Activated CD4-positive, alpha-beta T cell treated with anti-CD3 and anti-CD28 coated beads for 4 hours (primary cell): ENCODE results near the gene PTOV1.

Experiments
- DNase-seq, 2 donors: peaks; one replicate each; pipeline ENCODE4 v3.0.0-alpha.2; 2020

The PTOV1 gene

GRCh38 chr19:49845414-49845813 lies 5.5 kb upstream of the PTOV1 start:
- DNase-seq: no peak

DNA sequence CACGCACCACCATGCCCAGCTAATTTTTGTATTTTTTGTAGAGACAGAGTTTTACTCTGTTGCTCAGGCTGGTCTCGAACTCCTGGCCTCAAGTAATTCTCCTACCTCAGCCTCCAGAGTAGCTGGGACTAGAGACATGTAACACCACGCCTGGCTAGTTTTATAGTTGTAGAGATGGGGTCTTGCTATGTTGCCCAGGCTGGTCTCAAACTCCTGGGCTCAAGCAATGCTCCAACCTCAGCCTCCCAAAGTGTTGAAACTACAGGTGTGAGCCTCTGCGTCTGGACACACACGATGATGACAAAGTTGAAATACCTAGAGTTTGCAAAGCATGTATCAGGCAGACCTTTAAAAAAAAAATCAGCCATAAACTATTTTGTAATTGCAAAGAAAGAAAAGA lies 4.6 kb upstream of the PTOV1 start:
- DNase-seq: no peak

DNA sequence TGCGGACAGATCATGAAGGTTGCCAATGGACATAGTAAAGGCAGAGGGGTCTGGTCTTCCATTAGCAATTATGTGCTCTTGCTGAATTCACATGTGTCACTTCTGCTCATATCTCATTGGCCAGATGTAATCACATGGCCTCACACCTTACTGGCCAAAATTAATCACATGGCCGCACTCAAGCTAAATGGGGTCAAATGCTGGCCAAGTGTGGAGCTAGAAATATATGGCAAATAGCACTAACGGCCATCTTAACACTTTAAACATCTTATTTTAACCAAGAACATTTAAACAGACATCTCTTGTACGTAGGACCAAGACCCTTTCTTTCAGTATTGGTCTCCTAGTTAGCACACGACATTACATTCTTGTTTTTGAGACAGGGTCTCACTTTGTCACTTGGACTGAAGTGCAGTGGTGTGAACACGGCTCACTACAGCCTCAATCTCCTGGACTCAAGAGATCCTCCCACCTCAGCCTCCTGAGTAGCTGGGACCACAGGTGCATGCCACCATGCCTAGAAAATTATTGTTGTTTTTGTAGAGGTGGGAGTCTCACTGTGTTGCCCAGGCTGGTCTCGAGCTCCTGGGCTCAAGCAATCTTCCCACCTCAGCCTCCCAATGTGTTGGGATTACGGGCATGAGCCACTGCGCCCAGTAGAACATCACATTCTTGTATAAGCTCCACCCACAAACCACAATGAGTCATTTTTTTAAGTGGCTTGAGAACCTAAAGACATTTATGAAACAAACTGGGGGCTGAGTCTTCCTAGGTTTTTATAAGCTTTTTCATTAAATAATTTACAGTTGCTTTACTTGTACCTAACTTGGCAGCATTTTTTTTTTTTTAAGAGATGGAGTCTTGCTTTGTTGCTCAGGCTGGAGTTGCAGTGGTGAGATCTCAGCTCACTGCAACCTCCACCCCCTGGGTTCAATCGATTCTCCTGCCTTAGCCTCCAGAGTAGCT lies 2.9 kb upstream of the PTOV1 start:
- no peak for DNase-seq

- DNase-seq: no peak
Observed at GRCh38 chr19:49848938-49849337, 2.0 kb upstream of the PTOV1 start.

- DNase-seq: no peak
Observed at GRCh38 chr19:49849433-49850220, 1.3 kb upstream of the PTOV1 start.

GRCh38 chr19:49850221-49850486 lies 805 bp upstream of the PTOV1 start:
- DNase-seq: no peak

DNA sequence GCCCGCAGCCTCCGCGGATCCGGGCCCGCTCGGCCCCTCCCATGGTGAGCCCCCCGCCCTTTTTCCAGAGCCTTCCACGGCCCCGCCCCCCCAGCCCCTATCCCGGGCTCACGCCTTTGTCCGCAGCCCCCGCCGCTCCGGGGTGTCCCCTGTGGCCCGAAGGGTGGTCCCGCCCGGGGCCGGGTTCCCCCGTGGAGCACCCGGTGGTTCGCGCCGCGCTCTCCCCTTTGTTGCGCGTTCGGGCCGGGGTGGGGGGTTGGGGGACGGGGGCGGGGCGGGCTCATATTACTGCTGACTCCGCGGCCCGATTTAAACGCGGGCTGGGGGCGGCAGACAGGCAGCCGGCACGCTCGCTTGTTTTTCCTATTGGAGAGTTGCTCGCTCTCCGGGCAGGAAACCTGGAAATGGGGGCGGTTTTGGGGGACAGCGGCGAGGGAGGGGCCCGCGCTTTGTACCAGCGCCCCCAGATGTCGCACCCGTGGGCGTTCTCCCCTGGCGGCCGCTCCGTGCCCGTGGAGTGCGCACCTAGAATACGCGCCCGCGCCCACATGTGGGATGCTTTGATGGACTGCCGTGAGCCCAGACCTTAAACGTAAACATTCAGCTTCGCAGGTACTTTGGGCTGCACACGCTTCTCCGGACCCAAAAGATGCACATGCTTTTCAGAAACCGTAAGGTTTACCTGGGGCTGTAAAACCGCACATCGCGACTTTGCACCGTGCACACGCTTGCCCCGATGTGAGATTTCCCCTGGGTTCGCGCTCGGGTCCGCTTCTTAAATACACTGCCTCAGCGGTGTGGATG lies 699 bp downstream of the PTOV1 start:
- peak in 1 of 2 donors; percentile 40 for DNase-seq

- DNase-seq: no peak
Observed at GRCh38 chr19:49852631-49853126, 1.7 kb downstream of the PTOV1 start.

DNA sequence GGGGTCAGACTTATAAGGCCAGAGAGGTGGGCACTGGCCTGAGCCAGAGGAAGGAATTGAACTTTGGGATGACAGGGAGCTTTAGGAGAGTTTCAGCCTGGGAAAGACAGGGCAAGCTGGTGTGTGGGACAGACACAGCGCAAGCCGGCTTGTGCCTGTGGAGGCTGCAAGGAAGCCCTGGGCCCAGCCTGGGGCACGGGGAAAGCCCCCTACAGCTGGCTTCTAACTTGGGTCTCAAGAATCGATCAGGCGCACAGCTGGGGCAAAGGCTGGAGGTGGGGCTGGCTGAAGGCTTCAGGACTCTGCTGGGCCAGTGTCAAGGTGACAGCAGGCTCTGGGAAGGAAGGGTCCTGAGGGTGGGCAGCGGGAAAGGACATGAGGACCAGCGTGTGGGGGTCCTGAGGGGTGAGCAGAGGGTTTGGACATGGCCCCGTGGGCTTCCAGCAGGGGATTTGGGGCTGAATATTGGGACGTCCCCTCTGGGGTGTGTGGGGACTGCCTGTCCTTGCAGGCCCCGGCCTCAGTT lies 3.0 kb downstream of the PTOV1 start:
- no peak for DNase-seq

DNA sequence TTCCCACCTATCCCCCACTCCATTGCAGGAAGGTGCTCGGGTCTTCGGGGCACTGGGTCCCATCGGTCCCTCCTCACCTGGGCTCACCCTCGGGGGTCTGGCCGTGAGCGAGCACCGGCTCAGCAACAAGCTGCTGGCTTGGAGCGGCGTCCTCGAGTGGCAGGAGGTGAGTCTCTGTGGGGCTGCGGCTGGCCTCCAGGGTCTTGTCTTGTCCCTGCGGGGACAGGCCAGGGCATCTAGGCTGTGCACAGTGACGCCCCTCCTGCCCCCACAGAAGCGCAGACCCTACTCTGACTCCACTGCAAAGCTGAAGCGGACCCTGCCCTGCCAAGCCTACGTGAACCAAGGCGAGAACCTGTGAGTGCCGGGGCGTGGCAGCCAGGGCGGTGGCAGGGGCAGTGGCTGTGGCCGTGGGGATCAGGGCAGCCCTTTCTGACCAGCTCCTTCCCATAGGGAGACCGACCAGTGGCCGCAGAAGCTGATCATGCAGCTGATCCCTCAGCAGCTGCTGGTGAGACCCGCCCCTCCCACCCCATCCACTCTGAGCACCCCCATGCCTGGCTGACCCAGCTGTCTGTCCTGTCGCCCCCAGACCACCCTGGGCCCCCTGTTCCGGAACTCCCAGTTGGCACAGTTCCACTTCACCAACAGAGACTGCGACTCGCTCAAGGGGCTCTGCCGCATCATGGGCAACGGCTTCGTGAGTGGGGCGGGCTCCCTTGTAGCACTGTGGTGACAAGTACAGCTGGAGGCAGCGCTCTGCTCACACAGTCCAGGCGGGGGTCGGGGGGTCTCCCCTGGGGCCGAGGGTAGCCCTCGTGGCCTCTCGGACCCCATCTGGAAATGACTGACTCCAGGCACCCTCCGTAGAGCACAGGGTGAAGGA lies 3.7 kb downstream of the PTOV1 start:
- no peak for DNase-seq

GRCh38 chr19:49855277-49855675 lies 4.3 kb downstream of the PTOV1 start:
- DNase-seq: no peak

GRCh38 chr19:49855676-49856573 lies 5.0 kb downstream of the PTOV1 start:
- DNase-seq: no peak

- DNase-seq: no peak
Observed at GRCh38 chr19:49856574-49857021, 5.6 kb downstream of the PTOV1 start.

DNA sequence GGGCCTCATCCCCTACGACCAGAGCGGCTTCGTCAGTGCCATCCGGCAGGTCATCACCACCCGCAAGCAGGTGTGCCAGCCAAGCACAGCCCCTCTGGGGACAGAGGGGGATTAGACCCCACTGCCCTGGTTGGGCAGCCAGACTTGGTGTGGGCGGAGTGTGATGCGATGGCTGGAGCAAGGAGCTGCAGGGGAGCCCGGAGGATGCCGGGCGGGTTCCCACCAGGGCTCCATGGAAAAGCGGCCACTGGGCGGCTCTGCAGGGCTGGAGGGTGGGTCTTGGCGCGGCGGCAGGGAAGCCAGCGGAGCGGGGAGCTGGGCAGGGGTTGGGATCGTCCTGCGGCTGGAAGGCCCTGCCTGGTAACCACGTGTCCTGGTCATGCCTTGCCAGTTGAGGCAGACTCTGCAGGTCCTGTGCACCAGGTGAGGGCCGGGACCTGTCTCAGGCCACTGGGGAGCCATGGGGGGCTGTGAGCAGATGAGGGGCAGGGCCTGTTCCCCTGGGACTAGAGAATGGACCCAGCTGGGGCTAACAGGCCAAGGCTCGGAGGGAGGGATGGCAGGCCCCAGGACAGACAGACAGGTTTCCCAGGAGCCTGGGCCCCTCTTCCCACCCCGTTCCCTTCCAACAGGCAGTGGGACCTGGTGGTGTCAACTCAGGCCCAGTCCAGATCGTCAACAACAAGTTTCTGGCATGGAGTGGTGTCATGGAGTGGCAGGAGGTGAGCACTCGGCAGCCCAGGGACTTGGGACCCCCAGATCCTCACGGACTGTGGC lies 6.3 kb downstream of the PTOV1 start:
- DNase-seq: no peak

- no peak for DNase-seq
Observed at GRCh38 chr19:49857838-49858087, 6.8 kb downstream of the PTOV1 start.

GRCh38 chr19:49858088-49858985 lies 7.4 kb downstream of the PTOV1 start:
- no peak for DNase-seq

GRCh38 chr19:49859682-49860335 lies 8.8 kb downstream of the PTOV1 start:
- no peak for DNase-seq

DNA sequence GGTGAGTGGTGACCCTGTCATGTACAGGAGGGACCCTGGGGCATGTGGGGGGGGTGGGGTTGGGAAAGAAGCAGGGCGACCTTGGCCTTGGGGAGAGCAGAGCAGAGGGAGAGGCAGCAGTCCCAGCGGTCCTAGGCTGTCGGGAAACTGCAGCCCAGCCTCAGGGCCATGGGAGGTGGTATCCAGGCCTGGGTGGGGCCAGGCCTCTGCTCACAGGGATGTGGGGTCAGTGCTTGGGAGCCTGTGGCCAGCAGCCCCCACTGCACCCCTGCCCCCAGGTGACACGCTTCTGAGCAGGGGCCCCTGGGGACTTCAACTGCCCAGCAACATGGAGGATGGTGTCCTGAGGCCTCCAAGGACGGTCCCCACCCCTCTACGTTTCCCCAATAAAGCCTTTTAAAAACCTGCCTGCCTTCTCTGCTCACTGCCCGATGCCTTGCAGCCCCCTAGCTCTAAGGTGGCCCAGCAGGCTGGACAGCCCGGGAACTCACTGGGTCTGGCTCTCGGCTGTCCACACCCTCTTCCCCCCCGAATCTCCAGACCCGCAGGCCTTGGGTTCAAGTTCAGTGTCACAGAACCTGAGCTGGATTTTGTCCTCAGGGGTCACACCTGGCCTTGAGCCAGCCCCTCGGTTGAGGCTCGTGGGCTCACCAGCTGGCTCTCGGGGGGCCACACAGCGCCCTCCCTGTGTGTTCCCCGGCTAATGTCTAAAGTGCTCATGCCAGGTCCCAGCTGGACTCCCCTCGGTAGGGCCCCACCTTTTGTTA lies 9.6 kb downstream of the PTOV1 start:
- DNase-seq: no peak
